Gastroesophageal sphincter (tissue), 4 donors: ENCODE measurements around the gene ICA1. TPM values are rescaled to one million over a fixed set of nuclear protein-coding genes. Genes with fewer than 3 reads are reported as not detected.

ENCODE experiments used
- ATAC-seq: fragments of 150-250 bp; one replicate; pipeline ENCODE4 v1.9.1; 2016; ENCODE audit warnings: mild to moderate bottlenecking, moderate library complexity
- H3K27ac ChIP-seq, 4 donors: fragments of 200-600 bp; sonication (generic) in 3 of 4; 1 replicate in 3 of 4; 2 replicates in 1 of 4; pipeline ENCODE4 v1.5.1; 2016 to 2019
- H3K27me3 ChIP-seq: fragments of 200-600 bp; sonication (generic); one replicate; pipeline ENCODE4 v1.5.1; 2019
- H3K36me3 ChIP-seq, 2 donors: fragments of 200-600 bp; sonication (generic); one replicate each; pipeline ENCODE4 v1.5.1; 2019; ENCODE audit warnings: control low read depth in 1 of 2
- H3K4me1 ChIP-seq, 3 donors: fragments of 200-600 bp; sonication (generic); 1 replicate in 2 of 3; 2 replicates in 1 of 3; pipeline ENCODE4 v1.5.1; 2016 to 2019; ENCODE audit warnings: control low read depth in 2 of 3
- H3K4me3 ChIP-seq, 2 donors: fragments of 200-600 bp; sonication (generic); one replicate each; pipeline ENCODE4 v1.5.1; 2019; ENCODE audit warnings: mild to moderate bottlenecking in 1 of 2, moderate library complexity in 1 of 2
- H3K9me3 ChIP-seq, 3 donors: fragments of 200-600 bp; sonication (generic); one replicate each; pipeline ENCODE4 v1.5.1; 2017 to 2019; ENCODE audit warnings: control low read depth in 2 of 3
- EP300 ChIP-seq: sonication (generic); formaldehyde crosslinking; IDR thresholded peaks from one replicate; pipeline ENCODE4 v1.6.1; 2017; ENCODE audit warnings: antibody characterized with exemption, mild to moderate bottlenecking
- POLR2A ChIP-seq, 2 donors: fragments of 450-650 bp; IDR thresholded peaks; one replicate each; pipeline ENCODE4 v1.6.1; 2017; ENCODE audit warnings: antibody characterized with exemption in 2 of 2, mild to moderate bottlenecking in 2 of 2, moderate library complexity in 1 of 2
- POLR2AphosphoS5 ChIP-seq: sonication (generic); formaldehyde crosslinking; IDR thresholded peaks from one replicate; pipeline ENCODE4 v1.6.1; 2017; ENCODE audit warnings: antibody characterized with exemption
- WGBS, 2 donors: methylation state at CpG; one replicate each; pipeline ENCODE4 v1.1.5; 2018; ENCODE audit warnings: low coverage in 1 of 2; 5-methylcytosine and 5-hydroxymethylcytosine counted together
- total RNA-seq, 4 donors: library from RNA; depleted of rRNA; stranded (reverse); fragments of >200 nt; gene quantifications; one replicate each; pipeline ENCODE4 v1.1.0, GENCODE V29; 2016
- TF ChIP-seq, protein P1 (sequence below), 4 experiments: fragments of 200-600 bp in 2 of 4; fragments of 450-650 bp in 2 of 4; sonication (generic) in 1 of 4; IDR thresholded peaks; one replicate each; pipeline ENCODE4 v1.5.1; 2017 to 2019; ENCODE audit warnings: antibody characterized with exemption in 4 of 4, mild to moderate bottlenecking in 2 of 4, moderate library complexity in 2 of 4

Gene ICA1
- total RNA-seq, 4 donors from 2014 or later = 6.6 to 11.7 (median 8.2) TPM

DNA sequence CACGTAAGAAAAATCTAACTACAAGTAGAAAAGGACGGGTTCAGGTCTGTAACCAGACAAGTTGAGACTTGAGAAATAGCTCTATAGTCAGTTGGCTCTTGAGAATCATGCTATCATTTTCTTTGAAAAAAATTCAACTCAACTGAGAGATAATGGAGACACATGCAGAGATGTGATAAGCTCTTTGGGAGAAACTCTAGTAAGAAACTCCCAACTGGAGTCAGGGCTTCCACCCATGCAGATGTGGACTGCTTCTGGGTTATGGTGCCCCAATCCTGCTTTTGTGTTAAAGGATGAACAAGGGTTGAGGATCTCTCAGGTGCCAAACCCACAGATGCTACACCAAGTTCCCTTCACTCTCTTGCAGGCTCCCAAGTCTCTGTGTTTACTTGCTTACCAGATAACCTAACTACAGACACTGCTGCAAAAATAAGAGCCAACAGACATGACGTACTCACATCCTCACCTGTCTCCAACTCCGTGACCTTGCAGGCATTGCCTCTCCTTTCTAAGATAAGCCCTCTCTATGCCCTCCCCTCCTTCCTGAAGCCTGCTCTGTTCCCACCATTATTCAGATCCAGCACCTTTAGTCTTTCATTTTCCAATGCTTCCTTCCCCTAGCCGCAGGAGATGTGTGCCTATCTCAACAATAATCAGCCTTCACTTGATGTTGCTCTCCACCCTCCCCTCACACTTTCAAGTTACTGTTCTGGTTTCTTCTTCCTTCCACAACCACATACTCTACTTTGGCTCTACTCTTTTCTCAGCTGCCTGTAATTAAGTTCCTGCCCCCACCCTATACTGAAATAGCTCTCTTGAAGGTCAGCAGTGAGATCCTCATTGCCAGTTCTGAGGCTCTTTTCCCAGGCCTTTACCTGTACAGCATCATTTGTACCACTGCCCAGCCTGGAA, 130.0 kb downstream of the ICA1 start:
- H3K9me3 ChIP-seq = no peaks in the 10 kb centered on the region
- H3K4me1 ChIP-seq = no peaks in the 10 kb centered on the region
- WGBS, 2 donors = 79 to 91% methylated on average over 4 to 5 of the region's 5 CpGs
- no peaks in the 10 kb centered on the region for H3K27me3 ChIP-seq
- H3K4me3 ChIP-seq = no peak overlapping the region
- TF ChIP-seq POLR2AphosphoS5 = no peak
- TF ChIP-seq EP300 = no peak
- TF ChIP-seq, protein P1, sequence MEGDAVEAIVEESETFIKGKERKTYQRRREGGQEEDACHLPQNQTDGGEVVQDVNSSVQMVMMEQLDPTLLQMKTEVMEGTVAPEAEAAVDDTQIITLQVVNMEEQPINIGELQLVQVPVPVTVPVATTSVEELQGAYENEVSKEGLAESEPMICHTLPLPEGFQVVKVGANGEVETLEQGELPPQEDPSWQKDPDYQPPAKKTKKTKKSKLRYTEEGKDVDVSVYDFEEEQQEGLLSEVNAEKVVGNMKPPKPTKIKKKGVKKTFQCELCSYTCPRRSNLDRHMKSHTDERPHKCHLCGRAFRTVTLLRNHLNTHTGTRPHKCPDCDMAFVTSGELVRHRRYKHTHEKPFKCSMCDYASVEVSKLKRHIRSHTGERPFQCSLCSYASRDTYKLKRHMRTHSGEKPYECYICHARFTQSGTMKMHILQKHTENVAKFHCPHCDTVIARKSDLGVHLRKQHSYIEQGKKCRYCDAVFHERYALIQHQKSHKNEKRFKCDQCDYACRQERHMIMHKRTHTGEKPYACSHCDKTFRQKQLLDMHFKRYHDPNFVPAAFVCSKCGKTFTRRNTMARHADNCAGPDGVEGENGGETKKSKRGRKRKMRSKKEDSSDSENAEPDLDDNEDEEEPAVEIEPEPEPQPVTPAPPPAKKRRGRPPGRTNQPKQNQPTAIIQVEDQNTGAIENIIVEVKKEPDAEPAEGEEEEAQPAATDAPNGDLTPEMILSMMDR (IDR thresholded peaks at IDR 0.05) = no peak
- no peak for TF ChIP-seq POLR2A (IDR thresholded peaks at IDR 0.05)
- ATAC-seq = no peak
- no peak overlapping the region for H3K27ac ChIP-seq
- no peaks in the 10 kb centered on the region for H3K36me3 ChIP-seq

DNA sequence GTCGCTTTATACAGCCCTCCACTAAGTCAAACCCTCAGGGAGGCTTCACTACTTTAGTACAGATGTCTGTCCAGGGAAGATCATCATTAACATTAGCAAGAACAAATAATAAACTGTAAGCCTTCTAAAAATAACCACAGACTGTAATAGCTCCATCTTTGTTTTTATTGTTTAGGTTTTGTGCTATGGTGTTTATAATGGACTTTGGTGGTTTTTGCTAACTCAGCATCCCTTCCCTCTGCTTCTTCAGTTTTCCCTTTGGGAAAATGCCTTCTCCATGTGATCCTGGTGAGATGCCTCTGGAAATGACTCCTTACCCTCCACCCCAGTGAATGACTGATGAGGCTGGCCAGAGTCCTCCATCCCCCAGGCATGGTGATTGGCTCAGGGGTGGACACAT, 131.3 kb downstream of the ICA1 start:
- TF ChIP-seq EP300 (no peak), POLR2AphosphoS5 (no peak)
- TF ChIP-seq, protein P1 (IDR thresholded peaks at IDR 0.05) = no peak
- WGBS, 2 donors = 82 to 88% methylated on average over 1 of the region's 1 CpG

DNA sequence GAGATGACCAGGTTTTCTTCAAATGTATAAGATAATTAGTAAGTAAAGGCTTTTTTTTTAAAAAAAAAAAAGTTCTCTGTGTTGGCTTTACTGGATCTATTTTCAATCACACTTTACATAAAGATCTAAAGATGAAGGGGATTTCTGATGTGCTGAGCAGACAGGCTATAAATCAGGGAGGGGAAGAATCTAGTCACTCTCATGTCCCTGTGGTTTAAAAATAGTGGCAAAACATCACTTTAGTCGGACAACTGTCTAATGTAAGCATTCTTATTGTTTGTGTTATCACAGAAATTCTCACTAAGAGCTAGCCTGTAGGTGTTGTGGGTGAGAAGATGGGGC, 132.7 kb downstream of the ICA1 start:
- Histone ChIP-seq H3K36me3 (no peaks in the 10 kb centered on the region), H3K9me3 (no peaks in the 10 kb centered on the region), H3K4me3 (no peak overlapping the region), H3K27ac (no peak overlapping the region), H3K27me3 (no peaks in the 10 kb centered on the region), H3K4me1 (no peaks in the 10 kb centered on the region)
- ATAC-seq = no peak
- TF ChIP-seq, protein P1 (IDR thresholded peaks at IDR 0.05) = no peak
- TF ChIP-seq POLR2A (IDR thresholded peaks at IDR 0.05) (no peak), EP300 (no peak), POLR2AphosphoS5 (no peak)
- WGBS, 2 donors = 55 to 71% methylated on average over 1 of the region's 1 CpG

More for the DNA sequence above, 131.3 kb downstream of the ICA1 start:
- Histone ChIP-seq H3K27ac (no peak overlapping the region), H3K36me3 (no peaks in the 10 kb centered on the region), H3K4me1 (no peaks in the 10 kb centered on the region), H3K27me3 (no peaks in the 10 kb centered on the region), H3K9me3 (no peaks in the 10 kb centered on the region), H3K4me3 (no peak overlapping the region)
- ATAC-seq = no peak

DNA sequence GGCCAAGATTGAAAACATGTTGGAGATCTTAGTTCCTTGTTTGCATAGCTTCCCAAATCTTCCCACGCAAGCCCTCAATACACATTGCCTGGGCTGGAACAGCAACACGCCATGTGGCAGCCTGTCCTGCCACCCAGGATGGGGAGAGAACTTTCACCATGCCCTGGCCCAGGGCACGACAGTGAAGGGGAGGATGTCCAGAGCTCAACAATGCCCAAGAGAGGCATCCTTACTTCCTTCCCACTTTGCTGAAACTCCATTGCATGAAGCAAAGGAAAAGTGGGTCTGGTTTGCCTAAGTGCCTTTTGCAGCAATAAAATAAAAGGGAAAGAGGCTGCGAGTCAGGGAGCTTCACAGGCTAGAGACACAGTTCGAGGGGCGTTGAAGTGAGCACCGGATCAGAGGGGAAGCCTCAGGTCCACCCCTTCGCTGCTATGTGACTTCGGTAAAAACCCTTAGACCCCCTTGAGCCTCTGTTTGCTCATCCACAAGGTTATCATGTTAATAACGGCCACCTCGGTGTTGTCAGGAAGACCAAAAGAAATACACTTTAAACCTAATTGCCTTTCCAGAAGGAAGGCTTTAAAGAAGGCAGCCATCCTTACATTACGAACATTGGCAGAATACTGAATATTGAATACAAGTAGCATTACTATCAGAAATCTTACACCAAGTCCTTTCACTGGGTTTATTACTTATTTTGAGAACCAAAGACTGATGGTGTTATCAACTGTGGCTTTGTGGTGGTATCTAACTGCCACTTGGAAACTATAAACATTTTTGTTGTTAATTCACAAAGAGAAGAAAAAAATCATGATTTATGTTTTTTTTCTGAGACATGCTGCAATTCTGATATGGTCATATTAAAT, 133.3 kb downstream of the ICA1 start:
- Histone ChIP-seq H3K4me3 (no peak overlapping the region), H3K36me3 (no peaks in the 10 kb centered on the region), H3K9me3 (no peaks in the 10 kb centered on the region), H3K27me3 (no peaks in the 10 kb centered on the region), H3K4me1 (no peaks in the 10 kb centered on the region), H3K27ac (no peak overlapping the region)
- ATAC-seq = no peak
- WGBS, 2 donors = 67 to 78% methylated on average over 10 of the region's 12 CpGs
- TF ChIP-seq POLR2AphosphoS5 (no peak), POLR2A (IDR thresholded peaks at IDR 0.05) (no peak), EP300 (no peak)
- TF ChIP-seq, protein P1 (IDR thresholded peaks at IDR 0.05) = no peak
